H1 (cell line): ENCODE data around the gene ARFRP1. TPM values are rescaled to one million over a fixed set of nuclear protein-coding genes. Genes with fewer than 3 reads are reported as not detected.

Experiments used
- ATF2 ChIP-seq: IDR thresholded peaks from 2 replicates; pipeline ENCODE4 v1.6.1; 2012; ENCODE audit warnings: low read length, inconsistent platforms
- BRCA1 ChIP-seq: IDR thresholded peaks from 2 replicates; pipeline ENCODE4 v1.6.1; 2012; ENCODE audit warnings: low read depth, low read length, improper control_type of control experiment
- CBX8 ChIP-seq: fragments of 300-800, 300-1000 bp; sonication (generic); IDR thresholded peaks from 2 replicates; pipeline ENCODE4 v1.7.1; 2016; ENCODE audit warnings: low read depth, low read length, borderline replicate concordance
- CREB1 ChIP-seq: IDR thresholded peaks from 2 replicates; pipeline ENCODE4 v1.6.1; 2012; ENCODE audit warnings: inconsistent platforms
- EZH2 ChIP-seq: fragments of 200-600 bp; sonication (generic); IDR thresholded peaks from 2 replicates; pipeline ENCODE4 v1.7.1; 2012; ENCODE audit warnings: low read depth, mild to moderate bottlenecking, moderate library complexity, low read length, inconsistent platforms; ENCODE audit not compliant: severe bottlenecking
- MAFK ChIP-seq: IDR thresholded peaks from 2 replicates; pipeline ENCODE4 v1.6.1; 2012; ENCODE audit warnings: low read depth, mild to moderate bottlenecking, improper control_type of control experiment, low read length
- RNF2 ChIP-seq: fragments of 200-900, 300-1000 bp; sonication (generic); IDR thresholded peaks from 2 replicates; pipeline ENCODE4 v1.7.1; 2016; ENCODE audit warnings: borderline replicate concordance, low read depth, mild to moderate bottlenecking, antibody characterized with exemption, low read length; ENCODE audit not compliant: poor library complexity, severe bottlenecking; ENCODE audit errors: missing control alignments
- SIN3A ChIP-seq, 2 experiments: IDR thresholded peaks in 1 of 2; conservative IDR thresholded peaks in 1 of 2; 2 replicates each; pipeline ENCODE4 v1.6.1; 2011 to 2012; ENCODE audit warnings: low read length in 2 of 2, improper control_type of control experiment in 1 of 2, low read depth in 1 of 2, mild to moderate bottlenecking in 1 of 2
- SUZ12 ChIP-seq: fragments of 200-600 bp; sonication (generic); IDR thresholded peaks from 2 replicates; pipeline ENCODE4 v1.6.1; 2012; ENCODE audit warnings: mild to moderate bottlenecking, inconsistent platforms, low read length, moderate library complexity, mixed read lengths
- USF2 ChIP-seq: IDR thresholded peaks from 2 replicates; pipeline ENCODE4 v1.6.1; 2011; ENCODE audit warnings: low read length, improper control_type of control experiment
- YY1 ChIP-seq: IDR thresholded peaks from 2 replicates; pipeline ENCODE4 v1.6.1; 2011; ENCODE audit warnings: low read depth, mild to moderate bottlenecking, low read length
- polyA plus RNA-seq, 7 experiments: library from polyadenylated mRNA; depleted of rRNA in 3 of 7; stranded (reverse) in 5 of 7; unstranded in 2 of 7; fragments of >200 nt in 5 of 7; fragments of 200-250 nt in 2 of 7; gene quantifications; 1 replicate in 5 of 7; 2 replicates in 1 of 7; 4 replicates in 1 of 7; pipeline versions ENCODE4 v1.2.1 to v1.2.3, GENCODE V29; 2011 to 2013; ENCODE audit warnings: missing spikeins in 2 of 7, mixed read lengths in 2 of 7
- total RNA-seq: library from RNA; stranded (reverse); fragmentation: NEBNext Ultra II Directional; extraction: Animal tissue kit (Norgen Biotek cat#: 25700); gene quantifications from 2 replicates; pipeline ENCODE4 v1.2.1, GENCODE V29; 2021

The ARFRP1 gene
- total and polyA plus RNA-seq, 2 of the 8 experiments (the other 6 are each of a cell fraction or from before 2014, with no cell fraction given): 12.9 to 22.9 TPM

- TF ChIP-seq USF2: no peak
- no peak for TF ChIP-seq ATF2
- TF ChIP-seq CBX8: no peak
- no peak for TF ChIP-seq RNF2
- no peak for TF ChIP-seq SIN3A (conservative IDR thresholded peaks at IDR 0.05 in 1 of 2, IDR thresholded peaks at IDR 0.05 in 1 of 2; ENCODE audit: low read depth in 1 of 2, low read length in 2 of 2)
- no peak for TF ChIP-seq SUZ12
- no peak for TF ChIP-seq CREB1
- no peak for TF ChIP-seq YY1
- no peak for TF ChIP-seq MAFK
- no peak for TF ChIP-seq EZH2
- TF ChIP-seq BRCA1: no peak
Observed at GRCh38 chr20:63744574-63745423, 37.0 kb upstream of the ARFRP1 start (continued).
